Fibroblast of the aortic adventitia (primary cell): ENCODE data around the gene MXD4. TPM values are rescaled to one million over a fixed set of nuclear protein-coding genes. Genes with fewer than 3 reads are reported as not detected.

Experiments
- DNase-seq: peaks from one replicate; pipeline ENCODE4 v3.0.0-alpha.2; 2010; ENCODE audit warnings: low read depth
- H3K4me3 ChIP-seq: 2 replicates; pipeline ENCODE4 v1.5.1; 2011; ENCODE audit warnings: low read depth, mild to moderate bottlenecking, control low read depth, low read length, moderate library complexity
- CTCF ChIP-seq: IDR thresholded peaks from 2 replicates; pipeline ENCODE4 v1.5.1; 2011; ENCODE audit warnings: mild to moderate bottlenecking, low read length, control low read depth, inconsistent platforms; ENCODE audit not compliant: insufficient read depth
- total RNA-seq: library from RNA; depleted of rRNA; stranded (reverse); fragments of >200 nt; gene quantifications from 2 replicates; pipeline ENCODE4 v1.2.3, GENCODE V29; 2012; ENCODE audit warnings: low replicate concordance

MXD4 gene
- total RNA-seq, 1 donor, result 43.5 TPM

GRCh38 chr4:2254665-2255500 is 7.0 kb downstream of the MXD4 start:
- TF ChIP-seq CTCF, result no peak
- DNase-seq, result no peak
- no peak overlapping the region for H3K4me3 ChIP-seq

GRCh38 chr4:2253160-2254084 is 8.5 kb downstream of the MXD4 start:
- no peak overlapping the region for H3K4me3 ChIP-seq
- no peak for DNase-seq
- TF ChIP-seq CTCF, result no peak

- no peak overlapping the region for H3K4me3 ChIP-seq
- no peak for DNase-seq
- TF ChIP-seq CTCF, result no peak
Observed at GRCh38 chr4:2252530-2253091, 9.3 kb downstream of the MXD4 start.

- no peak for TF ChIP-seq CTCF
- H3K4me3 ChIP-seq, result no peak overlapping the region
- DNase-seq, result no peak
Observed at GRCh38 chr4:2251795-2252529, 9.9 kb downstream of the MXD4 start.

GRCh38 chr4:2251073-2251794 is 10.7 kb downstream of the MXD4 start:
- H3K4me3 ChIP-seq, result no peak overlapping the region
- no peak for DNase-seq
- no peak for TF ChIP-seq CTCF
